ENCODE data around the gene IKZF3.
A peak's percentile ranks its signal among the peaks of the same experiment; 100 is the strongest.
"Not testable (repeated sequence)": the region's sequence is repeated elsewhere in the genome, so short reads cannot be mapped to it uniquely, and the experiment has no call there.

The IKZF3 gene

DNA sequence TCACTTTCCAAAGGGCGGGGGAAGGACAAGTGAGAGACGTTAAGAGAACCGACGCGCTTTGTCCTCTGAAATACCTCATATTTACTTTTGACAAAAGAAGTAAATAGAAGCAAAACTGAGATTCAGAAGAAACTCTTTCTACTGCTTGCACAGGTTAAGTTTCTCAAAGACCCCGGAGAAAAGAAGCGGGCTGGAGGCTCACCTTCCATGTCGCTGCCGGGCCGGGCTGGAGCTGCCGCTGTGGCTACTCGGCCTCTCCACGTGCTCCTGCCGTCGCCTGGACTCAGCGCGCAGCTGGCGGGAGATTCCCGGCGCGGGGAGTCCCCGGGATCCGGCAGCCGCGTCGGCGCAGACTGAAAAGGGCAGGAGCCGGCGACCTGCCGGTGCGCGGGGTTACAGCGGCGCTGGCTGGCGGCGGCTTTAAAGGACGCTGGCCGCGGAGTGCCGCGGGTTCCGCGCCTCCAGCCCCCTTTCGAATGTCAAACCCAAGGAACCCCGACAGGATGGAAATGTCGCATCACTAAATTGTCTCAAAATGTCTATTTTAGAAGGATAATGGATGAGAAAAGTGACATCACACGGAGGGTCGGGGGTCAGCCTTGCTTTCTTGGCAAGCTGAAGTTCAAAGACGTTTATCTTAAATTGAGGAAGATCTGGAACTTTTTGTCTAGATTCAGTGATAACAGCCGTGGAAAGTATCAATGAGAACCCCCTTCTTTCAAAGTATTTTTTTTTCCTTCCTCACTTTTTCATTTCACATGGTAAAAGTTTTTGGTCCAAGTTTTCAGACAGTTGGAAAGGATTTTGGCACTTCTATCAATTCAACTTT lies at the start of gene IKZF3:
IKZF3 (minus strand) TSS at position 395 of the 829 bp plus-strand sequence; CDS start at position 209, 186 bp downstream.
- peak in 1 of 2 donors; percentile 14 for DNase-seq

DNA sequence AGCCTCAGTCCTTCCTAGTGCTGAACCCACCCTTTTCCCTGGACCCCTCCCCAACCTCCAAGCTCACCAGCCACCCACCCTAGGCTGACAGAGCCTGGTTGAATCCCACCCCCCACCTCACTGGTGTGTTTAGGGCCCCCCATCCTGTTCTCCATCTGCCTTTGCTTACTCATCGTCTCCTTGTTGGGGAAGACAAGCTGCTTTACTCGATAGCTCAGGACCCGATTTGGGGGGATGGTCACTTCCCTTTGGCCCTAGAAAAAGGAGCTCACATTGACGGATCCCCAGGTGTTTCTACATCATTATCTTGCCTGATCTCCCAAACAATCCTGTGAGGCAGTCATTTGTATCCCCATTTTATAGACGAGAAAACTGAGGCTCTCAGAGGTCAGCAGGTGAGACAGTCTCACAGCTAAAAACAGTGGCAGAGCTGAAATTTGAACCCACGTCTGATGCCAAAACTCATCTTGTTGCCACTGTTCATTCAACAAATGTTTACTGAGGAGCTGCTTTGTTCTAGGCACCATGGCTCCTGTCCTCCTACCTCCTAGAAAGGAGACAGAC lies 44.8 kb upstream of the IKZF3 start:
- DNase-seq: no peak

GRCh38 chr17:39904990-39905288 lies 40.8 kb upstream of the IKZF3 start:
- no peak for DNase-seq

DNA sequence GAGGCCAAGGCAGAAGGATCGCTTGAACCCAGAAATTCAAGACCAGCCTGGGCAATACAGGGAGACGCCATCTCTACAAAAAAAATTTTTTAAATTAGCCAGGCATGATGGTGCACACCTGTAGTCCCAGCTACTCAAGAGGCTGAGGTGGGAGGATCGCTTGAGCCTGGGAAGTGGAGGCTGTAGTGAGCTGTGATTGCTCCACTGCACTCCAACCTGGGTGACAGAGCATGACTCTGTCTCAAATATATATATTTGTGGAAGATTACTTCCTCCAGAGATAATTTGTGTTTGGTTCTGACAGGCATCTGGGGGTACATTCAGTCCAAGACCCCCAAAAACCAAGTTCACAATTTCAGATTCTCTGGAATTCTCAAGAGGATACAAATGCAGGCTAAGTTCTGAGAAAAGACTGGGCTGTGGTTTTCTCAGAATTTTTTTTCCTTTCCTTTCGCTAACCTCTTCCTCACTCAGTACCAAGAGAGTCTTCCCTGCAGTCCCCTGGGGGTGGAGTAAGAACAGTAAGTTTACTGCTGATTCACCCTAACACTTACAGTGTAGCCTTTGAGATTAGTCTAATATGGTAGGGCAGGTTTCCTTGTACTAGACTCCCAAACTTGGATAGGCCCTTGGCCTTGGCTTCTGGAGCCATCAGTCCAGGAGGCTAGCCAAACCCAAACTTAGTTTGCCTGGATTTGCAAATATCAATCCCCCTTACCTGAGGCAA lies 39.2 kb upstream of the IKZF3 start:
- DNase-seq: peak in 1 of 2 donors; percentile 61

DNA sequence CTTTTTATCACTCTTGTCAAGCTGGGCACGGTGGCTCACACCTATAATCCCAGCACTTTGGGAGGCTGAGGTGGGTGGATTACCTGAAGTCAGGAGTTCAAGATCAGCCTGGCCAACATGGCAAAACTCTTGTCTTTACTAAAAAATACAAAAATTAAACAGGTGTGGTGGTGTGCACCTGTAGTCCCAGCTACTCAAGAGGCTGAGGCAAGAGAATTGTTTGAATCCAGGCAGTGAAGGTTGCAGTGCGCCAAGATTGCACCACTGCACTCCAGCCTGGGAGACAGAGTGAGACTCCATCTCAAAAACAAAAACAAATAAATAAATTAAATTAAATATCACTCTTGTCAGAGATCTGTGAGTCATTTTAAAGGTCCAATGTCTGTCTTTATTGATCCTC lies 37.9 kb upstream of the IKZF3 start:
- not testable (repeated sequence) for DNase-seq

- no peak for DNase-seq
Measured at GRCh38 chr17:39899215-39899614, 35.1 kb upstream of the IKZF3 start.

- DNase-seq: no peak
Measured at GRCh38 chr17:39898088-39898487, 34.0 kb upstream of the IKZF3 start.

DNA sequence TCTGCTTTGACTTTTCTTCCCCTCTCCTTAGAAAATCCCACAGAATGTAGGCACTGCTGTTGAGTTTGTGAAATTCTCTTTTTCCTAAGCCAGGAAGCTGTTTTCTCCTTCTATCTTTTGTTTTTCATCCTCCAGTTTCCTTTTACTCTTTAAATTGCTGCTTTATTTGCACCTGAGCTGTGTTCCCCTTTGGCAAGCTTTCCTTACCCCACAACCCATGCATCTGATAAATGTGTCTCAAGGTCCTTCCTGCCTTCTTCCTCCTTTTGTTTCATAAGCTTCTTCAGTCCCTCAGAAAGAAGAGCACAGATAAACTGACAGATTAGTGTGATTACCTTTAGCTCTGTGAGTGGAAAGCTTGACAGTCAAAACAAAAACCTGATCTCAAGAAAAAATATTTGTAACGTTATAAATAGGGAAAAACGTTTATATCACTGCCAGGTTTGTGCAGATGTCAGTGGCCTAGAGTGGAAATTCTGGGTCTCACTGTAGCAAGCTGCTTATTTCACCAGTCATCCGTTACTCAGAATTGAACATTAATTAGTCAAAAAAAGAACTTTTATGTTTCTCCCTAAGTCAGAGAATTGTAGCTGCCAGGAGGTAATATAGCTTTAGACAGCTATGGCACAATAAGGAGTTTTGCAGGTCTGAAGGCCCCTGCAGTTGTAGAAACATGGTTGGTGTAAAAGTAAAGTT lies 30.7 kb upstream of the IKZF3 start:
- no peak for DNase-seq

GRCh38 chr17:39889200-39889599 lies 25.1 kb upstream of the IKZF3 start:
- DNase-seq: no peak

DNA sequence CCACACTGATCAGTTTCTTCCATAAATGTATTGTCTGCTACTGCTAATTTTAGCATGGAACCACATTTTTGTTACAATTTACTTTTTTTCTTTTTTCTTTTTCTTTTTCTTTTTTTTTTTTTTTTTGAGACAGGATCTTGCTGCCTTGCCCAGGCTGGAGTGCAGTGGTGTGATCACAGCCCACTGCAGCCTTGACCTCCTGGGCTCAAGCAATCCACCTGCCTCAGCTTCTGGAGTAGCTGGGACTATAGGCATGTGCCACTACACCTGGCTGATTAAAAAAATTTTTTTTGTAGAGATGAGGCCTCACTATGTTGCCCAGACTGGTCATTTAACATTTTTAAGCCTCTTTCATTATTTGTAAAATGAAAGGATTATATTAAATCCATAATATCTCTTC lies 23.0 kb upstream of the IKZF3 start:
- DNase-seq: no peak

DNA sequence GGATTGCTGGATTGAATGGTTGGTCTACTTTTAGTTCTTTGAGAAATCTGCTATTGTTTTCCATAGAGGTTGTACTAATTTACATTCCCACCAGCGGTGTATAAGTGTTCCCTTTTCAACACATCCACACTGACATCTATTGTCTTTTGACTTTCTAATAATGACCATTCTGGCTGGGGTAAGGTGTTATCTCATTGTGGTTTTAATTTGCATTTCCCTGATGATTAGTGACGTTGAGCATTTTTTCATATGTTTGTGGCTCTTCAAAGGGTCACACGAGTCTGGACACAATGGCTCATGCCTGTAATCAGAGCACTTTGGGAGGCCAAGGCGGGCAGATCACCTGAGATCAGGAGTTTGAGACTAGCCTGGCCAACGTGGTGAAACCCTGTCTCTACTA lies 22.0 kb upstream of the IKZF3 start:
- DNase-seq: not testable (repeated sequence)

- DNase-seq: no peak
Measured at GRCh38 chr17:39872751-39873150, 8.6 kb upstream of the IKZF3 start.

DNA sequence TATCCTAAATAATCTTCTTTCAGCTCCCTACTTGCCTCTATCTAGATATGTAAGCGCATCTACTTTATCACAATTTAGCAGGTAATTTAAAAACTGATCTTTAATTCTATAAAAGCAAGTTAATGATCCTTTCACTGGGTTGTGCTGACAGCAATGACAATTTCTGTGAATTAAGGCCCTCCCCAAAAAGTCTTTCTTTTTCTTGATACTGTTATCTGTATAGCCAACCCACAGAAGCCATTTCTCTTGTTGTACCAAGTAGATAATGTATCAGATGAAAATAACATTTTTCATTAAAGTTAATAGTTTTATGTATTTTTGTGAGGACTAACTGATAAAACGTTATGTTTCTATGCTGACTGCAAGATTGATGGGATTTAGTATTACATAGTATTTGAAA lies 7.7 kb upstream of the IKZF3 start:
- DNase-seq: no peak

- DNase-seq: no peak
Measured at GRCh38 chr17:39870776-39871175, 6.7 kb upstream of the IKZF3 start.

DNA sequence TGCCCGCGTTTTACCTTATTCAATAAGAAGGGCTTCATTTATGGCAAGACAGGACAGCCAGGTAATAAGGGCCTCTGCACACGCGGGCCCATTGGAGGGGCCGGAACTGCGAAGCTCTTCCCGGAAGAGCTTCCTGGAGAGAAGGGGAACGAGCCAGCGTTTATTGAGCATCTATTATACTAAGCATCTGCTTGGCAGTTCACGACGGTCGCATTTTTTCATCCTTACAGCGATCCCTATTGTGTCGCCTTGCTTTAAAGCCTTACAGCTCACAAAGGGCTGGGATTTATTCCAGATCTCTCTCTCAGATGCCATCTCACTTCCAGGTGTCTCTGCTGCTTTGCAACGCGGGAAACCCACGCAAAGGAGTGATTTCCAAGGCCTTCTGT lies 4.4 kb upstream of the IKZF3 start:
- no peak for DNase-seq

GRCh38 chr17:39867880-39868553 lies 3.9 kb upstream of the IKZF3 start, which contains the start of gene ZPBP2:
TSS of gene ZPBP2 (plus strand) at chr17:39868202. CDS start at chr17:39868355, 153 bp downstream.
- no peak for DNase-seq

DNA sequence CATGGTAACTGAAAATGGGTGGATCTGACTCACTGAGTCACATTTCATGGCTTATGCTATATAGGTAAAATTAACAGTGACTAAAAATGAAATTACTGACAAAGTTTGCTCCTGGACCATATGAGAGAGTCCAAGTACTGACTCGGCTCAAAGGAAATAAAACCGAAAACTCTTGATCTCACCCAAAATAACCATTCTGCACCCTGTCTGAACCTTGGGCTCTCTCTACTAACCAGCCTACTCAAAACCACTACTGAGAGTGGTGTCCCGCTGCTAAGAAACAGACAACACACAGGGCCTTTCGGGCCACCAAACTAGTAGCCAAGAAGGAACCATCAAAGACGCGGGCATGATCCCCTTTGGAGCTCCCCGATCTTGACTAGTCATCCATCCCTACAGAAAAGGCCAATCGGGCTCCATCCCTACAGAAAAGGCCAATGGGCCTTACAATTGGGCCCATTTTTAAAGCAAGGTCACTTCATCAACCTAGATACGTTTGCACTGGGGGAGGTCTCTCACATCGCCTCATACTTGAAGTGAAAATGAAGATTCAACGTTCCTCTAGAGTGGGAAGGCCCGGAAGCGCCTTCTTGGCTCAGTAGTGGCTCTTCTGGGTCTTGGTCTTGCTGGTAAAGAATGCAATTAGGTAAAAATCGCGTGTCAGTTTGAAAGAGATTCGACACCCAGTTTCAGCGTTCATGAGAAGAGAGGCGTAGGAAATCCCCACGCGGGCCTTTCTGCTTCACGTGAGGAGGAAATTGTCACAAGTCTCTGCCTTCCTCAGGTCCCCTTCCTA lies 3.2 kb upstream of the IKZF3 start:
- DNase-seq: no peak

DNA sequence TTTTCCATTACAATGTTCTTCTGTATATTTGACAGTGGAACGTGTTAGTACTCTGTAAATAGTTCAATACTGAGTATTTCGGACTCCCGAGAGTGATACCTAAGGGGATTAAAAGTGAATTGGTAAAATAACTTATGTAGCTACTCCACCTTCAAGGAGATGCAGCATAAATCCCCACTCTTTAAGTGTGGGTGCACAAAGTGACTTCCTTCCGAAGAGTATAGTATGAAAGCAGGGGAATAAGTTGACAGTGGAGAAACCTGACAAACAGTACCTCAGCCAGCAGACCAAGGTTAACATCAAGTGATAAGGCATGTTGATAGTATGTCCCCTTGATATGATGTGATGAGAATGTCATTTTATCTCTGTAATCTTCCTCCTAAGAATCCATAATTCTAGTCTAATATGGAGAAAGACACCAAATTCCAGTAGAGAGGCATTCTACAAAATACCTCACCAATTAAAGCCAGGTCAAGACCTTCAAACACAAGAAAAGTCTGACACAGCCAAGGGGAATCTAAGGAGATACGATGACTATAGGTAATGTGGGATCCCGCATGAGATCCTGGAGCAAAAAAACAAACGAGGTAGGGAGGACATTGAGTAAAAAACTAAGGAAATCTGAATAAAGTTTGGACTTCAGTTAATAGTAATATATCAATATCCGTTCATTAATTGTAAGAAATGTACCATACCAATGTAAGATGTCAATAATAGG lies 2.1 kb upstream of the IKZF3 start:
- no peak for DNase-seq

- DNase-seq: no peak
Measured at GRCh38 chr17:39863244-39863917, 731 bp downstream of the IKZF3 start.

DNA sequence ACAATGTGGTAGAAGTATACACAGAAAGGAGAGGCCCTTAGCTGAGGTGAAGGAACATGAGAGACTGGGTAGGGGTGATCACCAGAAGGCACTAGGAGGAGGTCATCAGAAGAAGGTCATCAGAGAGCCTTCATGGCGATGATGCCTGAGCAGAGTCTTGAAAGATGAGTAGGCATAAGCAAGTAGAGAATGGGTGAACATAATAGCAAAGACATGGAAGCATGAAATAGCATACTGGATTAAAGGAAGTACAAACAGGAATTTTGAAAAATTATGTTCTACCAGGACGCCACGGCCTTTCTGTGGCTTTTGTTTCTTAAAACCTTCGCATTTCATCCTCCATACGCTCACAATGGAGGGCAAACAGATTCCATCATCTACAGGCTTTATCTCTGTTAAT lies 2.9 kb downstream of the IKZF3 start:
- no peak for DNase-seq
